Activated CD4-positive, alpha-beta T cell treated with anti-CD3 and anti-CD28 coated beads, Interleukin-2, Interleukin-4, amounts not matched to agents 100 ng/mL and 50 ng/mL, durations not matched to agents 16 hours and 8 hours (primary cell): ENCODE data around the gene SECISBP2.

Source experiments
- DNase-seq: peaks from one replicate; pipeline ENCODE4 v3.0.0-alpha.2; 2020; ENCODE audit warnings: low spot score

Gene SECISBP2

GRCh38 chr9:89405826-89406225, 87.5 kb downstream of the SECISBP2 start:
- no peak for DNase-seq

GRCh38 chr9:89407070-89407469, 88.8 kb downstream of the SECISBP2 start:
- DNase-seq: no peak

GRCh38 chr9:89408628-89409101, 90.4 kb downstream of the SECISBP2 start:
- peak; percentile 85 for DNase-seq
